CD4-positive, alpha-beta T cell treated with Interleukin-4 for 1 hour (primary cell): ENCODE measurements around the gene KCNJ4.
"Not testable (repeated sequence)": the region's sequence is repeated elsewhere in the genome, so short reads cannot be mapped to it uniquely, and the experiment has no call there.

Experiments
- DNase-seq, 2 donors: peaks; one replicate each; pipeline ENCODE4 v3.0.0-alpha.2; 2020 to 2022

KCNJ4 gene

GRCh38 chr22:38427465-38427864 is 27.5 kb downstream of the KCNJ4 start:
- DNase-seq: no peak

GRCh38 chr22:38426628-38427027 is 28.4 kb downstream of the KCNJ4 start:
- DNase-seq: no peak

- no peak for DNase-seq
These were observed 30.4 kb downstream of the KCNJ4 start for GRCh38 chr22:38424525-38425080.

GRCh38 chr22:38423512-38424503 is 31.2 kb downstream of the KCNJ4 start:
- DNase-seq: no peak

GRCh38 chr22:38422611-38423511 is 32.1 kb downstream of the KCNJ4 start:
- no peak for DNase-seq

GRCh38 chr22:38420734-38421133 is 34.3 kb downstream of the KCNJ4 start:
- DNase-seq: no peak

GRCh38 chr22:38419858-38420160 is 35.2 kb downstream of the KCNJ4 start:
- DNase-seq: no peak

- DNase-seq: no peak
These were observed 35.7 kb downstream of the KCNJ4 start for GRCh38 chr22:38419121-38419857.

GRCh38 chr22:38418589-38418988 is 36.4 kb downstream of the KCNJ4 start:
- no peak for DNase-seq

GRCh38 chr22:38417252-38418060 is 37.5 kb downstream of the KCNJ4 start:
- DNase-seq: no peak

- no peak for DNase-seq
These were observed 38.3 kb downstream of the KCNJ4 start for GRCh38 chr22:38416621-38417251.

- DNase-seq: no peak
These were observed 39.3 kb downstream of the KCNJ4 start for GRCh38 chr22:38415561-38416321.

- DNase-seq: no peak
These were observed 40.0 kb downstream of the KCNJ4 start for GRCh38 chr22:38415046-38415445.

GRCh38 chr22:38414009-38414395 is 41.0 kb downstream of the KCNJ4 start:
- no peak for DNase-seq

GRCh38 chr22:38413085-38414008 is 41.7 kb downstream of the KCNJ4 start:
- no peak for DNase-seq

- DNase-seq: peak in 1 of 2 donors; percentile 30
These were observed 42.4 kb downstream of the KCNJ4 start for GRCh38 chr22:38412435-38413084.

- DNase-seq: no peak
These were observed 44.0 kb downstream of the KCNJ4 start for GRCh38 chr22:38411016-38411415.

- not testable (repeated sequence) for DNase-seq
These were observed 45.1 kb downstream of the KCNJ4 start for GRCh38 chr22:38409916-38410315.

- no peak for DNase-seq
These were observed 48.4 kb downstream of the KCNJ4 start for GRCh38 chr22:38406617-38407016.
